Endothelial cell of umbilical vein (primary cell): ENCODE results near the gene LBHD2.

Experiments used
- CTCF ChIP-seq, 2 donors: IDR thresholded peaks; 1 replicate in 1 of 2; 2 replicates in 1 of 2; pipeline ENCODE4 v1.5.1; 2011; ENCODE audit warnings: low read length in 2 of 2, mild to moderate bottlenecking in 2 of 2, moderate library complexity in 2 of 2, control low read depth in 1 of 2, inconsistent platforms in 1 of 2, low read depth in 1 of 2; ENCODE audit not compliant: insufficient read depth in 1 of 2; ENCODE audit errors: extremely low read depth in 1 of 2
- EZH2 ChIP-seq: IDR thresholded peaks from 2 replicates; pipeline ENCODE4 v1.6.1; 2012; ENCODE audit warnings: borderline replicate concordance, low read depth, mild to moderate bottlenecking, moderate library complexity, low read length, inconsistent platforms; ENCODE audit not compliant: severe bottlenecking
- GATA2 ChIP-seq: IDR thresholded peaks from 2 replicates; pipeline ENCODE4 v1.7.0; 2011; ENCODE audit warnings: low read depth, mild to moderate bottlenecking, moderate library complexity, mixed read lengths, low read length; ENCODE audit not compliant: insufficient read length, insufficient read depth
- JUN ChIP-seq: IDR thresholded peaks from 2 replicates; pipeline ENCODE4 v1.6.1; 2011; ENCODE audit warnings: borderline replicate concordance, low read depth; ENCODE audit not compliant: insufficient read length, insufficient read depth
- MAX ChIP-seq: IDR thresholded peaks from 2 replicates; pipeline ENCODE4 v1.6.1; 2011; ENCODE audit not compliant: insufficient read depth, insufficient read length
- MYC ChIP-seq: IDR thresholded peaks from one replicate; pipeline ENCODE4 v1.6.1; 2011; ENCODE audit warnings: mild to moderate bottlenecking, low read depth, low read length

GRCh38 chr14:103043257-103044015 is 40.6 kb upstream of the LBHD2 start:
- TF ChIP-seq CTCF (IDR thresholded peaks at IDR 0.05; ENCODE audit: extremely low read depth in 1 of 2, insufficient read depth in 1 of 2, low read depth in 1 of 2, low read length in 2 of 2) (no peak), GATA2 (no peak), EZH2 (no peak), JUN (no peak), MAX (no peak), MYC (no peak)
